GM12873 (cell line): Measurements from ENCODE around the gene ACTRT1.

Source experiments
- TF ChIP-seq, protein P1 (sequence below): IDR thresholded peaks from 2 replicates; pipeline ENCODE4 v1.5.1; 2012; ENCODE audit warnings: low read depth, mild to moderate bottlenecking, moderate library complexity, low read length, control low read depth; ENCODE audit not compliant: insufficient read depth; ENCODE audit errors: missing control alignments

Gene ACTRT1

GRCh38 chrX:128052303-128052702 is at the start of gene ACTRT1:
Gene ACTRT1 (minus strand): TSS chrX:128052403. CDS start chrX:128052206, 197 bp downstream.
- TF ChIP-seq, protein P1, sequence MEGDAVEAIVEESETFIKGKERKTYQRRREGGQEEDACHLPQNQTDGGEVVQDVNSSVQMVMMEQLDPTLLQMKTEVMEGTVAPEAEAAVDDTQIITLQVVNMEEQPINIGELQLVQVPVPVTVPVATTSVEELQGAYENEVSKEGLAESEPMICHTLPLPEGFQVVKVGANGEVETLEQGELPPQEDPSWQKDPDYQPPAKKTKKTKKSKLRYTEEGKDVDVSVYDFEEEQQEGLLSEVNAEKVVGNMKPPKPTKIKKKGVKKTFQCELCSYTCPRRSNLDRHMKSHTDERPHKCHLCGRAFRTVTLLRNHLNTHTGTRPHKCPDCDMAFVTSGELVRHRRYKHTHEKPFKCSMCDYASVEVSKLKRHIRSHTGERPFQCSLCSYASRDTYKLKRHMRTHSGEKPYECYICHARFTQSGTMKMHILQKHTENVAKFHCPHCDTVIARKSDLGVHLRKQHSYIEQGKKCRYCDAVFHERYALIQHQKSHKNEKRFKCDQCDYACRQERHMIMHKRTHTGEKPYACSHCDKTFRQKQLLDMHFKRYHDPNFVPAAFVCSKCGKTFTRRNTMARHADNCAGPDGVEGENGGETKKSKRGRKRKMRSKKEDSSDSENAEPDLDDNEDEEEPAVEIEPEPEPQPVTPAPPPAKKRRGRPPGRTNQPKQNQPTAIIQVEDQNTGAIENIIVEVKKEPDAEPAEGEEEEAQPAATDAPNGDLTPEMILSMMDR: no peak

- TF ChIP-seq, protein P1: no peak
Measured at GRCh38 chrX:128078545-128078944, 26.3 kb upstream of the ACTRT1 start.

DNA sequence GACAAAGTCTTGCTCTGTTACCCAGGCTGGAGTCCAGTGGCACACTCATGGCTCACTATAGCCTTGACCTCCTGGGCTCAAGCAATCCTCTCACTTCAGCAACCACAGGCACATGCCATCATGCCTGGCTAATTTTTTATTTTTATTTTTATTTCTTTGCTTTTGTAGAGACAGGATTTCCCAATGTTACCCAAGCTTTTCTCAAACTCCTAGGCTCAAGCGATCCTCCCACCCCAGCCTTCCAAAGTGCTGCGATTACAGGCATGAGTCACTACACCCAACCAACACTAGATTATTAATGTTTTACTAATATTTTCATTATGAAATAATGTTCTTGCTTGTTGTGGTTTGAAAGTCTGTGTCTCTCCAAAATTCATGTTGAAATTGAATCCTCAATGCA is 5.2 kb upstream of the ACTRT1 start:
- TF ChIP-seq, protein P1: no peak

GRCh38 chrX:128051526-128051925 is 677 bp downstream of the ACTRT1 start:
- TF ChIP-seq, protein P1: no peak

GRCh38 chrX:128035318-128035717 is 16.9 kb downstream of the ACTRT1 start:
- TF ChIP-seq, protein P1: no peak

GRCh38 chrX:128021566-128021965 is 30.6 kb downstream of the ACTRT1 start:
- TF ChIP-seq, protein P1: no peak

DNA sequence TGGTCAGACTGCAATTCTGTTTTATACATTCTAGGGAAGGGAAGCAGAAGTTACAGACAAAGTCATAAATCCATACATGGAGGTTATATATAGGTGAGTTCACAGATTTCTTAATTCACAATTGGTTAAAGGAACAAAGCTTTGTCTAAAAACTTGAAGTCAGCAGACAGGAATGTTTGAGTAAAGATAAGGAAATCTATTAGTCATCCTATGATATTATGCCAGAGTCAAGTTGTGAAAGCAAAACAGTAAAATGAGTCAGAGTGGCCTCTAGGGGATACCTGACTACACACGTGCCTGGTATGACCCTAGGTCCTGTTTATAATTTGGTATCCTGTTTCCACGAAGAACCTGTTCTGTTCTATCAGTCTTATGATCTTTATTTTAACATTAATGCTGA is 31.5 kb downstream of the ACTRT1 start:
- TF ChIP-seq, protein P1: no peak
